ENCODE measurements around the gene SH2D4B.

GRCh38 chr10:80611481-80612185, 73.9 kb downstream of the SH2D4B start:
- TF ChIP-seq ZFP3 (CRISPR knock-in tag; IDR thresholded peaks at IDR 0.05) (no peak), ZFP30 (CRISPR knock-in tag; IDR thresholded peaks at IDR 0.05) (no peak), ZC3H10 (CRISPR knock-in tag; IDR thresholded peaks at IDR 0.05) (no peak)
